Measurements from ENCODE around the gene ZMYND19.

Gene ZMYND19

DNA sequence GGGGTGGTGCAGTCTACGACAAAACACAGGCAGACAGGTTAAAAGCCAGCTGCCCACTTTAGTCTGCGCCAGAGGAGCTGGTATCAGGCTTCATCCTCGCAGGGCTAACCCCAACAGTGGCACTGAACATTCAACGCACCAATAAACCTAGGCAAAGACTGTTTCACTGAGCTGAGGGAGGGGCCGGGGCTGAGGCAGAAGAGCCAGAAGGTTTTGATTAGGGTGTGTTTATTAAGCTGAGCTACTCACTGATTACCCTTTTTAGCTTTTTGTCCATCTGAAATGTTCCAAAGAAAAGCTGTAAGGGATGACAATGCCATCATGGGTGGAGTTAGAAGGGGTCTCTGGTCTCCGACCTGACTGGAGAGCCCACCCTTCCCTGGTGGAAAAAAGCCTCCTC is 1.4 kb downstream of the ZMYND19 start:
- Histone ChIP-seq H3K4me2 (ENCODE audit: low read length) (peak overlapping the region; percentile 94), H3K4me1 (ENCODE audit: control insufficient read depth, low read length) (peaks cover 21% of the 10 kb centered on the region), H3K4me3 (ENCODE audit: low read length) (peak overlapping the region; percentile 90), H3K79me2 (ENCODE audit: control insufficient read depth, low read length) (peaks cover 55% of the 10 kb centered on the region), H4K20me1 (ENCODE audit: control insufficient read depth, insufficient read depth, low read depth, low read length) (peaks cover 8% of the 10 kb centered on the region; the same call in 1 of the 2 replicates), H3K27me3 (ENCODE audit: control insufficient read depth, low read length) (no peaks in the 10 kb centered on the region), H3K9me2 (replicated peaks; ENCODE audit: control insufficient read depth, low read length) (no peaks in the 10 kb centered on the region), H3K27ac (ENCODE audit: low read depth, low read length) (no peak overlapping the region), H3K36me3 (ENCODE audit: control insufficient read depth, low read length) (peaks cover 59% of the 10 kb centered on the region), H3F3A (ENCODE audit: control insufficient read depth, insufficient read depth) (no peaks in the 10 kb centered on the region), H3K9me3 (ENCODE audit: control insufficient read depth, insufficient read depth, low read length) (no peaks in the 10 kb centered on the region)
- TF ChIP-seq EZH2phosphoT487 (IDR thresholded peaks at IDR 0.05; ENCODE audit: borderline replicate concordance, low read length) = no peak
- TF ChIP-seq CTCF (IDR thresholded peaks at IDR 0.05; ENCODE audit: low read depth, low read length, poor library complexity, severe bottlenecking) = no peak

- TF ChIP-seq EZH2phosphoT487 (IDR thresholded peaks at IDR 0.05; ENCODE audit: borderline replicate concordance, low read length) (no peak), CTCF (IDR thresholded peaks at IDR 0.05; ENCODE audit: low read depth, low read length, poor library complexity, severe bottlenecking) (no peak)
- Histone ChIP-seq H3K4me1 (ENCODE audit: control insufficient read depth, low read length) (peaks cover 21% of the 10 kb centered on the region), H3K9me2 (replicated peaks; ENCODE audit: control insufficient read depth, low read length) (no peaks in the 10 kb centered on the region), H3F3A (ENCODE audit: control insufficient read depth, insufficient read depth) (no peaks in the 10 kb centered on the region), H3K27ac (ENCODE audit: low read depth, low read length) (no peak overlapping the region), H4K20me1 (ENCODE audit: control insufficient read depth, insufficient read depth, low read depth, low read length) (peaks cover 8% of the 10 kb centered on the region; the same call in 1 of the 2 replicates), H3K27me3 (ENCODE audit: control insufficient read depth, low read length) (no peaks in the 10 kb centered on the region), H3K4me3 (ENCODE audit: low read length) (peak overlapping the region; percentile 90; the same call in 1 of the 2 replicates), H3K4me2 (ENCODE audit: low read length) (peak overlapping the region; percentile 94; the same call in 1 of the 2 replicates), H3K36me3 (ENCODE audit: control insufficient read depth, low read length) (peaks cover 65% of the 10 kb centered on the region), H3K9me3 (ENCODE audit: control insufficient read depth, insufficient read depth, low read length) (no peaks in the 10 kb centered on the region), H3K79me2 (ENCODE audit: control insufficient read depth, low read length) (peaks cover 59% of the 10 kb centered on the region)
These were observed 2.0 kb downstream of the ZMYND19 start for GRCh38 chr9:137588311-137588710.

- Histone ChIP-seq H3K27ac (ENCODE audit: low read depth, low read length) (no peak overlapping the region), H3K4me1 (ENCODE audit: control insufficient read depth, low read length) (peaks cover 21% of the 10 kb centered on the region), H3K4me2 (ENCODE audit: low read length) (no peak overlapping the region), H3F3A (ENCODE audit: control insufficient read depth, insufficient read depth) (no peaks in the 10 kb centered on the region), H3K36me3 (ENCODE audit: control insufficient read depth, low read length) (peaks cover 79% of the 10 kb centered on the region), H3K4me3 (ENCODE audit: low read length) (no peak overlapping the region), H3K9me3 (ENCODE audit: control insufficient read depth, insufficient read depth, low read length) (no peaks in the 10 kb centered on the region), H3K9me2 (replicated peaks; ENCODE audit: control insufficient read depth, low read length) (no peaks in the 10 kb centered on the region), H4K20me1 (ENCODE audit: control insufficient read depth, insufficient read depth, low read depth, low read length) (peaks cover 8% of the 10 kb centered on the region; the same call in 1 of the 2 replicates), H3K27me3 (ENCODE audit: control insufficient read depth, low read length) (no peaks in the 10 kb centered on the region), H3K79me2 (ENCODE audit: control insufficient read depth, low read length) (peaks cover 63% of the 10 kb centered on the region)
- no peak for TF ChIP-seq EZH2phosphoT487 (IDR thresholded peaks at IDR 0.05; ENCODE audit: borderline replicate concordance, low read length)
- no peak for TF ChIP-seq CTCF (IDR thresholded peaks at IDR 0.05; ENCODE audit: low read depth, low read length, poor library complexity, severe bottlenecking)
These were observed 3.5 kb downstream of the ZMYND19 start for GRCh38 chr9:137586854-137587253.
